Endothelial cell (in vitro differentiated cells): ENCODE results near the gene ATP6V1G3. TPM values are rescaled to one million over a fixed set of nuclear protein-coding genes. Genes with fewer than 3 reads are reported as not detected.

Experiments used
- DNase-seq: peaks from one replicate; pipeline ENCODE4 v3.0.0; 2021; ENCODE audit warnings: low spot score
- H3K27ac Mint-ChIP-seq: one replicate; pipeline ENCODE4 v1.8.0; 2021; ENCODE audit warnings: mixed read lengths, inconsistent platforms; ENCODE audit not compliant: unreplicated experiment
- H3K27me3 Mint-ChIP-seq: one replicate; pipeline ENCODE4 v1.8.0; 2021; ENCODE audit warnings: mild to moderate bottlenecking, moderate library complexity, mixed read lengths, inconsistent platforms; ENCODE audit not compliant: unreplicated experiment
- H3K36me3 Mint-ChIP-seq: one replicate; pipeline ENCODE4 v1.8.0; 2021; ENCODE audit warnings: mild to moderate bottlenecking, low read depth, mixed read lengths, inconsistent platforms; ENCODE audit not compliant: unreplicated experiment
- H3K4me1 Mint-ChIP-seq: one replicate; pipeline ENCODE4 v1.8.0; 2021; ENCODE audit warnings: mild to moderate bottlenecking, mixed read lengths, inconsistent platforms; ENCODE audit not compliant: unreplicated experiment
- H3K4me3 Mint-ChIP-seq: one replicate; pipeline ENCODE4 v1.8.0; 2021; ENCODE audit warnings: mild to moderate bottlenecking, mixed read lengths, inconsistent platforms; ENCODE audit not compliant: unreplicated experiment
- H3K9me3 Mint-ChIP-seq: one replicate; pipeline ENCODE4 v1.8.0; 2021; ENCODE audit warnings: mixed read lengths, inconsistent platforms; ENCODE audit not compliant: unreplicated experiment
- CTCF ChIP-seq: fragments of 200-600 bp; sonication (generic); IDR thresholded peaks from one replicate; pipeline ENCODE4 v1.5.0; 2021; ENCODE audit warnings: antibody characterized with exemption; ENCODE audit not compliant: unreplicated experiment
- total RNA-seq: library from RNA; stranded (reverse); fragmentation: NEBNext Ultra II Directional; extraction: Animal tissue kit (Norgen Biotek cat#: 25700); gene quantifications from one replicate; pipeline ENCODE4 v1.2.1, GENCODE V29; 2021; ENCODE audit not compliant: unreplicated experiment

Gene ATP6V1G3
- total RNA-seq, 1 donor from 2014 or later: not detected

- Mint-ChIP-seq H3K4me3 (no peak overlapping the region), H3K27me3 (no peaks in the 10 kb centered on the region), H3K4me1 (no peaks in the 10 kb centered on the region), H3K27ac (no peak overlapping the region), H3K9me3 (no peaks in the 10 kb centered on the region), H3K36me3 (no peaks in the 10 kb centered on the region)
- no peak for TF ChIP-seq CTCF
- no peak for DNase-seq
Observed at GRCh38 chr1:198544265-198544664, 3.8 kb upstream of the ATP6V1G3 start.

DNA sequence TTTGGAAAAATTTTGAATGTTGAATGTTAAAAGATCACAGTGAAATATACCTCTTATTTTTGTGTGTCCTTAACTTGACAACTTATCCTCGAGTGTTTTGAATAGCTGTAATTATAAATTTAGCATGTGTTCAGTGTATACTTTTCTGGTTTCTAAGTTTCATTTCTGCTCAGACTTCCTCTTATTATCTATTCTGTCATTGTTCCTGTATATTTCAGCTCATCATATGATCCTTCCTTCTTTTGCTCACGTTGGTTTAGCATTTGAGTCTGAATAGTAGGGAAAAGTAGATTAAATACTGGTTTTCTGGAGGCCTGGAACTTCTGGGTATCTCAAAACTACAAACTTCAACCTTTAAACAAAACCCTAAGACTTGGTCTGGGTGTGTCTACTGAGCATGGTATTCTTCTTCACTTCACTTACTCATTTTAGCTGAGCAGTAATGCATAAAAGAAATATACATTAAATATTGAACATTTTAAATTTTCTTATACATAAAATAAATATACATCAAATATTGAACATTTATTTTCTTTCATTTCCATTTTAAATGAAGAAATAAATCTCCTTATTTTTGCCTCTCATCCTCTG lies 3.3 kb upstream of the ATP6V1G3 start:
- no peaks in the 10 kb centered on the region for H3K9me3 Mint-ChIP-seq
- no peaks in the 10 kb centered on the region for H3K4me1 Mint-ChIP-seq
- H3K36me3 Mint-ChIP-seq: no peaks in the 10 kb centered on the region
- H3K4me3 Mint-ChIP-seq: no peak overlapping the region
- no peak overlapping the region for H3K27ac Mint-ChIP-seq
- TF ChIP-seq CTCF: no peak
- no peaks in the 10 kb centered on the region for H3K27me3 Mint-ChIP-seq
- DNase-seq: no peak

- Mint-ChIP-seq H3K4me3 (no peak overlapping the region), H3K9me3 (no peaks in the 10 kb centered on the region), H3K27ac (no peak overlapping the region), H3K36me3 (no peaks in the 10 kb centered on the region), H3K27me3 (no peaks in the 10 kb centered on the region), H3K4me1 (no peaks in the 10 kb centered on the region)
- TF ChIP-seq CTCF: no peak
- DNase-seq: no peak
Observed at GRCh38 chr1:198542632-198543031, 2.2 kb upstream of the ATP6V1G3 start.

- no peak for TF ChIP-seq CTCF
- Mint-ChIP-seq H3K4me1 (no peaks in the 10 kb centered on the region), H3K27me3 (no peaks in the 10 kb centered on the region), H3K36me3 (no peaks in the 10 kb centered on the region), H3K4me3 (no peak overlapping the region), H3K9me3 (no peaks in the 10 kb centered on the region), H3K27ac (no peak overlapping the region)
- no peak for DNase-seq
Observed at GRCh38 chr1:198541737-198542136, 1.3 kb upstream of the ATP6V1G3 start.

GRCh38 chr1:198538579-198539364 lies 1.7 kb downstream of the ATP6V1G3 start:
- Mint-ChIP-seq H3K27ac (no peak overlapping the region), H3K9me3 (no peaks in the 10 kb centered on the region), H3K4me3 (no peak overlapping the region), H3K4me1 (peaks cover 6% of the 10 kb centered on the region), H3K36me3 (no peaks in the 10 kb centered on the region), H3K27me3 (no peaks in the 10 kb centered on the region)
- TF ChIP-seq CTCF: no peak
- no peak for DNase-seq
